Gastroesophageal sphincter (tissue), 3 donors: ENCODE measurements around the gene OLFML2A.

Source experiments
- CTCF ChIP-seq, 4 experiments: fragments of 200-600 bp in 2 of 4; fragments of 450-650 bp in 2 of 4; sonication (generic) in 1 of 4; IDR thresholded peaks; one replicate each; pipeline ENCODE4 v1.5.1; 2017 to 2019; ENCODE audit warnings: antibody characterized with exemption in 4 of 4, mild to moderate bottlenecking in 2 of 4, moderate library complexity in 2 of 4
- EP300 ChIP-seq: sonication (generic); formaldehyde crosslinking; IDR thresholded peaks from one replicate; pipeline ENCODE4 v1.6.1; 2017; ENCODE audit warnings: antibody characterized with exemption, mild to moderate bottlenecking
- POLR2A ChIP-seq, 2 donors: fragments of 450-650 bp; IDR thresholded peaks; one replicate each; pipeline ENCODE4 v1.6.1; 2017; ENCODE audit warnings: antibody characterized with exemption in 2 of 2, mild to moderate bottlenecking in 2 of 2, moderate library complexity in 1 of 2
- POLR2AphosphoS5 ChIP-seq: sonication (generic); formaldehyde crosslinking; IDR thresholded peaks from one replicate; pipeline ENCODE4 v1.6.1; 2017; ENCODE audit warnings: antibody characterized with exemption

GRCh38 chr9:124776954-124777648 lies at the start of gene OLFML2A:
- no peak for TF ChIP-seq POLR2AphosphoS5
- peak; percentile 24 to 39 for TF ChIP-seq POLR2A (IDR thresholded peaks at IDR 0.05)
- peak in 3 of 4 experiments; percentile 26 to 66 (median 55) for TF ChIP-seq CTCF (IDR thresholded peaks at IDR 0.05)
- TF ChIP-seq EP300: no peak
